Measurements from ENCODE around the gene TMEM229B. TPM values are rescaled to one million over a fixed set of nuclear protein-coding genes. Genes with fewer than 3 reads are reported as not detected.

TMEM229B gene
- total RNA-seq, result 10 to 100 TPM in 1 of 2 donors, 1 to 10 TPM in 1; 6.9 to 11.3 TPM

- H3K9ac ChIP-seq (ENCODE audit: low read depth in 2 of 2, low read length in 2 of 2), result peak within 1 kb of the TSS; percentile 51 to 68
These were observed at the start of gene TMEM229B for GRCh38 chr14:67487937-67488893. Gene TMEM229B, minus strand, starts transcription at chr14:67488721. Its CDS starts 14,798 bp downstream, at chr14:67473923.

GRCh38 chr14:67537736-67538135 lies 49.2 kb upstream of the TMEM229B start:
- Histone ChIP-seq H3K9ac (ENCODE audit: low read depth in 2 of 2, low read length in 2 of 2) (no peak overlapping the region), H3K27ac (no peak overlapping the region), H3K4me1 (no peaks in the 10 kb centered on the region), H3K4me3 (no peak overlapping the region), H3K9me3 (no peaks in the 10 kb centered on the region), H3K27me3 (no peaks in the 10 kb centered on the region), H3K36me3 (no peaks in the 10 kb centered on the region)
- TF ChIP-seq CTCF (IDR thresholded peaks at IDR 0.05), result no peak
- intact Hi-C loops (cut with DNase I), result no loop called here
- DNase-seq, result no peak

More at GRCh38 chr14:67487937-67488893, at the start of gene TMEM229B:
- H3K36me3 ChIP-seq, result no peaks in the 10 kb centered on the region
- H3K27ac ChIP-seq, result peak within 1 kb of the TSS; percentile 45
- H3K4me1 ChIP-seq, result no peaks in the 10 kb centered on the region
- no peaks in the 10 kb centered on the region for H3K27me3 ChIP-seq
- TF ChIP-seq CTCF (IDR thresholded peaks at IDR 0.05), result no peak
- H3K4me3 ChIP-seq, result peak within 1 kb of the TSS; percentile 6
- no peaks in the 10 kb centered on the region for H3K9me3 ChIP-seq
- intact Hi-C loops (cut with DNase I), result no loop called here
- DNase-seq, result peak; percentile 40

GRCh38 chr14:67536087-67536486 lies 47.6 kb upstream of the TMEM229B start:
- Histone ChIP-seq H3K27me3 (no peaks in the 10 kb centered on the region), H3K36me3 (no peaks in the 10 kb centered on the region), H3K4me3 (no peak overlapping the region), H3K27ac (no peak overlapping the region), H3K9ac (ENCODE audit: low read depth in 2 of 2, low read length in 2 of 2) (no peak overlapping the region), H3K9me3 (no peaks in the 10 kb centered on the region), H3K4me1 (peaks cover 3% of the 10 kb centered on the region)
- TF ChIP-seq CTCF (IDR thresholded peaks at IDR 0.05), result no peak
- intact Hi-C loops (cut with DNase I), result no loop called here
- no peak for DNase-seq

GRCh38 chr14:67533754-67534085 lies 45.2 kb upstream of the TMEM229B start:
- Histone ChIP-seq H3K9me3 (no peaks in the 10 kb centered on the region), H3K9ac (ENCODE audit: low read depth in 2 of 2, low read length in 2 of 2) (peak overlapping the region; percentile 61 to 84), H3K4me3 (peak overlapping the region; percentile 70), H3K36me3 (no peaks in the 10 kb centered on the region), H3K27me3 (no peaks in the 10 kb centered on the region), H3K27ac (peak overlapping the region; percentile 81), H3K4me1 (peaks cover 3% of the 10 kb centered on the region)
- intact Hi-C loops (cut with DNase I), result no loop called here
- TF ChIP-seq CTCF (IDR thresholded peaks at IDR 0.05), result no peak
- DNase-seq, result peak; percentile 54

GRCh38 chr14:67532998-67533753 lies 44.7 kb upstream of the TMEM229B start, which contains the start of gene PLEKHH1:
Gene PLEKHH1, plus strand, starts transcription at chr14:67533290. Its CDS starts 8,578 bp downstream, at chr14:67541868.
- intact Hi-C loops (cut with DNase I), result no loop called here

More at GRCh38 chr14:67532998-67533753, 44.7 kb upstream of the TMEM229B start, which contains the start of gene PLEKHH1:
- Histone ChIP-seq H3K27me3 (no peaks in the 10 kb centered on the region), H3K4me1 (peaks cover 3% of the 10 kb centered on the region), H3K9ac (ENCODE audit: low read depth in 2 of 2, low read length in 2 of 2) (peak within 1 kb of the TSS; percentile 74 to 84), H3K9me3 (no peaks in the 10 kb centered on the region), H3K4me3 (peak within 1 kb of the TSS; percentile 70), H3K27ac (peak within 1 kb of the TSS; percentile 81), H3K36me3 (no peaks in the 10 kb centered on the region)
- no peak for TF ChIP-seq CTCF (IDR thresholded peaks at IDR 0.05)
- DNase-seq, result peak; percentile 88

Data from colonic mucosa (tissue), 4 donors.